ENCODE data around the gene TMEM255B.

The TMEM255B gene

GRCh38 chr13:113849546-113849945 lies 90.5 kb downstream of the TMEM255B start:
- DNase-seq (ENCODE audit: low read depth), result no peak

- DNase-seq (ENCODE audit: low read depth), result no peak
These were observed 91.1 kb downstream of the TMEM255B start for GRCh38 chr13:113849981-113850721.

DNA sequence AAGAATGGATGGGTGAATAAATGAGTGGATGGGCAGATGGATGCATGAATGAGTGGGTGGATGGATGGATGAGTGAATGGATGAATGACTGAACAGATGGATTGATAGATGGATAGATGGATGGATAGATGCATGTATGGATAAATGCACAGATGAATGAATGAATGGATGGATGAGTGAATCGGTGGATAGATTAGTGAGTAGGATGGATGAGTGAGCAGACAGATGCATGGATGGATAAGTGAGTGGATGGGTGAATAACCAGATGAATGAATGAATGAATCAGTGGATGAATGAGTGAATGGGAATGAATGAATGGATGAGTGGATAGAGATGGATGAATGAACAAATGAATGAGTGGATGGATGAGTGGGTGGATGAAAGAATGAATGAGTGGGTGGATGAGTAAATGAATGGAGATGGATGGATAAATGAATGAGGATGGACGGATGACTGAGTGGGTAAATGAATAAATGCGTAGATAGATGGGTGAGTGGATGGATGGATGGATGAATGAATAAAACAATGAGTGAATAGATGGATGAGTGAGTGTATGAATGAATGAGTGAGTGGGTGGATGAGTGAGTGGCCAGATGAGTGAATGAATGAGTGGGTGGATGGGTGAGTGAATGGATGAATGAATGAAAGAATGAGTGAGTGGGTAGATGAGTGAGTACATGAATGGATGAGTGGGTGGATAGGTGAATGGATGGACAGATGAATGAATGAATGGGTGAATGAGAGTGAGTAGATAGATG lies 91.9 kb downstream of the TMEM255B start:
- no peak for DNase-seq (ENCODE audit: low read depth)

GRCh38 chr13:113851480-113851803 lies 92.4 kb downstream of the TMEM255B start:
- no peak for DNase-seq (ENCODE audit: low read depth)

GRCh38 chr13:113851826-113852535 lies 93.0 kb downstream of the TMEM255B start:
- DNase-seq (ENCODE audit: low read depth), result no peak

- DNase-seq (ENCODE audit: low read depth), result no peak
These were observed 93.8 kb downstream of the TMEM255B start for GRCh38 chr13:113852536-113853517.

GRCh38 chr13:113853518-113854237 lies 94.7 kb downstream of the TMEM255B start:
- DNase-seq (ENCODE audit: low read depth), result no peak

DNA sequence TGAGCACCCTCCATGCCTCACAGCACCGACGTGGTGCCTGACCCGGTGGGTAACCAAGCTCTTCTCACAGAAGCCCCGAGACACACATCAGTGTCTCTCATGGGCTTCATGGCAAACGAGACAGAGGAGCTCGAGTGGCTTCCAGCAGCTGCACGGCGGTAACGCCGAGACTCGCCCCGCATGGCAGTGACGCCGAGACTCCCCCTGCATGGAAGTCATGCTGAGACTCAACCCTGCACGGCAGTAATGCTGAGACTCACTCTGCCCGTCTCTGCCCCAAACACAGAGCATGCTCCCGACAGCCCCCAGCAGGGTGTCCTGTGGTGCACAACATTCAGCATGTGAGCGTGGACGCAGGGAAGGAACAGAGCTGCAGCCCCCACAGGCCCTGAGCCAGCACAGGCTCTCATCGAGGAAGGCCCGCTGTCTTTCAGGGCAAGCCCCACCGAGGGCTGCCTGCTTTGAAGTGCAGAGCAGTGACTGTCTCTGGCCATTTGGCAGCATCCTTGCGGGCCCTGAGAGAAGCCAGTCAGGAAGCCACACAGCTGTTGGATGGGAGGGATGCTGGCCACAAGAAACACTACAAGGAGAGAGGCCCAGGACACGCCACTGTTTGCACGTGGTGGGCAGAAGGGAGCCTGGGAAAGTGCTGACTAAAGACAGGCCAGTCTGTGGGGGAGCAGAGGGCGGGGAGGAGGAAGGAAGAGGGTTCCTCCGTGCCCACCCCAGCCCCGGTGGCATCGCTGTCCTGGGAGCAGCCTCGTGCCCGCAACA lies 95.4 kb downstream of the TMEM255B start:
- DNase-seq (ENCODE audit: low read depth), result no peak

DNA sequence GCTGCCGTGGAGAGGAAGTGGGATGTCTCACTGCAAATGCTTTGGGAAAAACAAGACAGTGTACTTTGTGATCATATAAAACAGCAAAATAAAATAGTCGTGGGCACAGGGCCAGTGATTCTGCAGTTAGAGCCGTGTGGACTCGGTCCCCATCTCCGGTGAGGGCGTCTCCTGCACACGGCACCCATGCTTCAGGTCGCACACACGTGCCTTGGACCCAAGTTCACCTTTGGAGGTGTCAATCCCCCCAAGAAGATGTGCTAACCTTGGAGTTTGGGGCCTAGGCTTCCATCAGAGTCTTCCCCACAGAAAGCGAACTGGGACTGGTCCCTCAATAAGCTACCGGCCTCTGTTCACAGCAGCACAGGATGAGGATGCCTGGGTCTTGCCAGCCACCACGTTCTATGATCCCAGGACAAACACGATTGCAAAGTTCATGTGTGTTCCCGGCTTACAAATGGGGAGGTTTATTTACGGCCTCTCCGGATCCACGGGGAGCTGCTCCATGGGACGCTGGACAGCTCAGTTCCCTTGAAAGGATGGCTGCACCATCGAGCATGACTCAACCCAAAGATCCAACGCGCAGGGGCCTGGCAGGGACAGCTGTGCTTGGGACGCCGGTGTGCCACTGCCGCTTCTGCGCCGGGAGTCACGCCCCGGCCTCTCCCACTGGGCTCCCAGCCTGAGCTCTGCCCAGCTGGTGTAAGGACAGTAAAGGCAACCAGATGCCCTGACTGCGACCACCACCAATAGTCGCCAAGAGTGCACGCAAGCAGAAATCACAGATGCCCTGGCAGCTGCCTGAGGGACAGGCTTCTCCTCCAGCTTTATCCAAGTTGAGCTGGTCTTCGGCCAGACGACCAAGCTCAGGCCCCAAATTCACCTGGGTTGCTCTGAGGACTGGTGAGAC lies 96.2 kb downstream of the TMEM255B start:
- no peak for DNase-seq (ENCODE audit: low read depth)

DNA sequence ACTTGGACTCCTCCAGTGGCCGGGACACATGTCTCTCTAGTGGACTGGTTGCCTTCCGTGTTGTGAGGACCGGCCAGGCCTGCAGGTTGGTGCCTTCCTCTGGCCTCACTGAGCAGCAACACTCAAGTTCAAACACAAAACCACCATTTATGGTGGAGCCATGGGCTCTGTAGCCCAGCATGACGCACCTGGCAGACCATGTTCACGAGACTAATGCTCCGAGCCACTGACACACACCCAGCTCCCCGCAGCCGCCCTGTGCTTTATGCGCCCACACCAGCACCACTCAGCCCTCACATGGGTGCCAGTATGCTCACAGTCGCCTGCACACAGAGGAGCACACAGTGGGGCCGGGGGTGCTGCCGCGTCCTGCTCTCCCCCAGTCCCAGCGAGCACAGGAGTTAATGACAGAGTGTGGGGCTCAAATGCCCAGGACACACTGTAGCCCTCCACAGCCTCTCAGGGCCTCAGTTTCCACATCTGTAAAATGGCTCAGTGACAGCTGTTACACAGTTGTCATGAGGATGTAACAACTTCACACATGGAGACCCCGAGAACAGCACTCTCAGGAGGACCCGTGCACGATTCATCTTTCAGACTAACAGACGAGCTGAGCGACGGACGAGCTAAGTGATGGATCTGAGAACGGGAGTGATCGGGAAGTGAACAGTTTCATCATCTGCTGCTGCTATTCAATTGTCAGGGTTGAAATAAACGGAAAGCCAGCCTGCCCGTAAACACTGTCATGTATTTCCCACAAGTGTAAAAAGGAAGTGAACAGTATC lies 97.1 kb downstream of the TMEM255B start:
- no peak for DNase-seq (ENCODE audit: low read depth)

- no peak for DNase-seq (ENCODE audit: low read depth)
These were observed 97.7 kb downstream of the TMEM255B start for GRCh38 chr13:113856716-113857065.

DNA sequence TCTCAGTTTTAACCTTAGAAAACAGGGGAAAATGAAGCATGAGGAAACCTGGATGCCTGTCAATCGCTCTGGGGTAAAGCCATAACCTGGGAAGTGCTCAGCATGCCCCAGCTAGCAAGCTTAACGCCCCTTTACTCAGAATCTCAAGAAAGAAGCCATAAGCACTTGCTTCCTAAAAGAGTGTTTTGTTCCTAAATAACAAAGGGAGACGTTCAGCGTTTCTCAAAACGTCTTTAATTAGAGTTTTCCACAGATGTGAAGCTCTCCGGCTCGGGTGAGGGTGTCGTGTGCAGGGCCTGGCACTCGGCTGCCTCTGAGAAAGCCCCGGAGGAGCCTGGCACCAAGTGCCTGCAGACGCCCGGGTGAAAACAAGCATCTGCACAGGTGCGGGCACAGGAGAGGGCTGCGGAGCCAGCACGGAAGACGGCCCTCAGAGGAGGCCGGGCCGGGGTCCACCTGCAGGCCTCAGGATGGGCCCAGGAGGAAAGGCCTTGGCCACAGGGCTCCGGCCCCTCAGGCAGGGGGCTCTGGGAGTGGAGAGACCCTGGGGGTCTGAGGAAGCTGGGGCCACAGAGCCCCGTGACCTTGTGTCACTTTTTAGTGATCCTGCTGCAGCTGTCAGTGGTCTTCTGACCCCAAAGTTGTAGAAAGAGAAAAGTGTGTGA lies 98.6 kb downstream of the TMEM255B start:
- DNase-seq (ENCODE audit: low read depth), result no peak

- DNase-seq (ENCODE audit: low read depth), result no peak
These were observed 100.5 kb downstream of the TMEM255B start for GRCh38 chr13:113859311-113860050.

DNA sequence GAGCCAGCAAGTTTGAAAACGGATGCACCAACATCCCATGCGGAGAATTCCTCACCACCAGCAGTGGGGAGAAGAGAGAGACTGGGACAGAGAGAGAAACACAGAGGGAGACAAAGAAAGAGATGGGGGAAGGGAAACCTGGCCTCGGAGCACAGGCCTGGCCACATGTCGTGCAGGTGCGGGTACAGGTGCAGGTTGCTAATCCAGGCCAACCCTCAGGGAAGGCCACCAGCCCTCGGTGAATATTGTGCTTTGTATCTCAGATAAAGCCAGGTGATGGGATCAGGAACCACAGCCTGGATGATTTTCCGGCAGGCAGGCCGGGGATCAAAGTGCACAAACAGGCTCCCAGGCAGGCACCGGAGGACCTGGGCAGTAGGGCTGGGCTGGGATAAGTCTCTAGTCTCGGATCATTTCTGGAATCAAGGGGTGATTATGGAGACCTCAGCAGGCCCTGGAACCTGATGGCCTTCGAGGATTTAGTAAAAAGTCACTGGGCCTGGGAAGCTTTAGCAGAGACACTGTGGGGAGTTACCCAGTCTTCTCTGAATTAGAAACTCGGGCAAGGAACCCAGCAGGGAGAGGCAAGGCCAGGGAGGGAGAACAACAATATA lies 101.1 kb downstream of the TMEM255B start:
- DNase-seq (ENCODE audit: low read depth), result no peak

DNA sequence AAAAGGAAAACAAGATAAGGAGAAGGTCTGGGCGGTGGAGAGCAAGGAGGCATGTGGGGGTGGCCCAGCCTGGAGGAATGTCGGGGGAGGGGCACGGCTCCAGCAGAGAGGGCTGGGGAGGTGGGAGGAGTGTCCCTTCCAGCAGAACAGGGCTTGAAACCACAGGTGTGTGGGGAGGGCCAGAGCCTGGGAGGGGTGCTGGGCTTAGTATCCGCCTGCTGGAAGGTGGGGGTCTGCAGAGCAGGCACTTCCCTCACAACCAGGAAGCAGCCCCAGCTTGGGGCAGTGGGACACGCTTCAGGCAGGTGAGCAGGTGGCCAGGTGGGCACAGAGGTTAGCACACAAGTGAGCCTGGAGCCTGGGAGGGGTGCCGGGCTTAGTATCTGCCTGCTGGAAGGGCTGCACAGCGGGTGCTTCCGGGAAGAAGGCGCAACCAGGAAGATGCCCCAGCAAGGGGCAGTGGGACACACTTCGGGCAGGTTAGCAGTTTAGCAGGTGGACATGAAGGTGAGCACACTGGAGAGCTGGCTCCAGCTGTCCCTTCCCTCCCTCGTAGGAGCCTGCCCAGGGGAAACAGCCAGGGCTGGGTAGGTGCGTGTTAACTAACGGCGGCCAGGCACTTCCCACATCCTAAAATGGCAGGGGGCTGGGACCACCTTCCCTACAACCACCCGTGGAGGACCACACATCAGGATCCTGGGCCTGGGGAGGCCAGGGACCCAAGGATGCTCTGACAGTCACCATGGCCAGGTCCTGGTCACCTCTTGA lies 101.8 kb downstream of the TMEM255B start:
- DNase-seq (ENCODE audit: low read depth), result no peak

DNA sequence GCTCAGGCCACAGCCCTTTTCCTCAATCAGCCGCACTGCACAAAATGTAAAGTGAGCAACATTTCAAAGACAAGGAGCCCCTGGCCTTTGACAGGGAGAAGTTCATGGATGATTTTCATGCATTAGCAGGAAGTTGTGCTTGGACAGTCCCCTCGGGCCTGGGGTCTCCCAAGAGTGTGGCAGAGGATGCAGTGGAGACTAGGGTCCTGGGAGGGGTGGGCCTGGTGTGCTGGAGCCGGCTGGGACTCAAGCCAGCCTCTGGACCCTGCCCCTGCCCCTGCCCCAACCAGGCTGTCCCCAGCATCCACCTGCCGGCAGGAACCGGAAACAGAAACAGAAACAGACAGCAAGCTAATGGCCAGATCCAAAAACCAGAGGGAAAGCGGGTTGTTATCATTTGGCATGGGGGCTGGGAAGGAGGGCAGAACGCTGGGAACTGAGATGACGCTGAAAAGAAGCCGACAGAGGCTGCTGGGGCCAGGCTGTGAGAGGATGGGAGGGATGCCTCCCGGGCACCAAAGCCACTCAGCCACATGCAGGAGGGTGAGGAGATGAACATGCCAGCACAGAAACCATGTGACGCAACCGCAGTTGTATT lies 102.5 kb downstream of the TMEM255B start:
- DNase-seq (ENCODE audit: low read depth), result no peak

Measured in stimulated activated CD8-positive, alpha-beta memory T cell treated with anti-CD3 and anti-CD28 coated beads, Interleukin-15, amount 100 ng/mL, for 24 hours (primary cell).